ENCODE results near the gene AGPAT1. TPM values are rescaled to one million over a fixed set of nuclear protein-coding genes. Genes with fewer than 3 reads are reported as not detected.

Gene AGPAT1
- total and polyA plus RNA-seq, 2 of the 13 experiments (the other 11 are each of a cell fraction or from before 2014, with no cell fraction given) = 51.3 to 139 TPM

DNA sequence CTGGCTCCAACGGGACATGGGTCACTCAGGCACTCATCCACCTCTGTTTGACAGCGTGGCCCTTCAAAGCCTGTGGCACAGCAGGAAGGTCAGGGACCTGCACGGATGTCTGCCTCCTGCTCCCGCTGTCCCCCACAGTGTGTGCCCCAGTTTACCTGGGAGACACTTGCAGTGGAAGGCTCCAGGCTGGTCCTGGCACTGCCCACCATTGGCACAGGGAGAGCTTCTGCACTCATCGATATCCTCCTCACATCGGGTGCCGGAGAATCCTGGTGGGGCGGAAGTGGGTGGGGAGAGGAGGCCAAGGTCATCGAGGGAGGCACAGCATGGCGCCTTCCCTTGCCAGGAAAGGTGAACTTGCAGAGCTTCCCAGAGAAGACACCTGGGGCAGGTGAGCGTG, 41.1 kb upstream of the AGPAT1 start (continued):
- TF ChIP-seq, protein P1, sequence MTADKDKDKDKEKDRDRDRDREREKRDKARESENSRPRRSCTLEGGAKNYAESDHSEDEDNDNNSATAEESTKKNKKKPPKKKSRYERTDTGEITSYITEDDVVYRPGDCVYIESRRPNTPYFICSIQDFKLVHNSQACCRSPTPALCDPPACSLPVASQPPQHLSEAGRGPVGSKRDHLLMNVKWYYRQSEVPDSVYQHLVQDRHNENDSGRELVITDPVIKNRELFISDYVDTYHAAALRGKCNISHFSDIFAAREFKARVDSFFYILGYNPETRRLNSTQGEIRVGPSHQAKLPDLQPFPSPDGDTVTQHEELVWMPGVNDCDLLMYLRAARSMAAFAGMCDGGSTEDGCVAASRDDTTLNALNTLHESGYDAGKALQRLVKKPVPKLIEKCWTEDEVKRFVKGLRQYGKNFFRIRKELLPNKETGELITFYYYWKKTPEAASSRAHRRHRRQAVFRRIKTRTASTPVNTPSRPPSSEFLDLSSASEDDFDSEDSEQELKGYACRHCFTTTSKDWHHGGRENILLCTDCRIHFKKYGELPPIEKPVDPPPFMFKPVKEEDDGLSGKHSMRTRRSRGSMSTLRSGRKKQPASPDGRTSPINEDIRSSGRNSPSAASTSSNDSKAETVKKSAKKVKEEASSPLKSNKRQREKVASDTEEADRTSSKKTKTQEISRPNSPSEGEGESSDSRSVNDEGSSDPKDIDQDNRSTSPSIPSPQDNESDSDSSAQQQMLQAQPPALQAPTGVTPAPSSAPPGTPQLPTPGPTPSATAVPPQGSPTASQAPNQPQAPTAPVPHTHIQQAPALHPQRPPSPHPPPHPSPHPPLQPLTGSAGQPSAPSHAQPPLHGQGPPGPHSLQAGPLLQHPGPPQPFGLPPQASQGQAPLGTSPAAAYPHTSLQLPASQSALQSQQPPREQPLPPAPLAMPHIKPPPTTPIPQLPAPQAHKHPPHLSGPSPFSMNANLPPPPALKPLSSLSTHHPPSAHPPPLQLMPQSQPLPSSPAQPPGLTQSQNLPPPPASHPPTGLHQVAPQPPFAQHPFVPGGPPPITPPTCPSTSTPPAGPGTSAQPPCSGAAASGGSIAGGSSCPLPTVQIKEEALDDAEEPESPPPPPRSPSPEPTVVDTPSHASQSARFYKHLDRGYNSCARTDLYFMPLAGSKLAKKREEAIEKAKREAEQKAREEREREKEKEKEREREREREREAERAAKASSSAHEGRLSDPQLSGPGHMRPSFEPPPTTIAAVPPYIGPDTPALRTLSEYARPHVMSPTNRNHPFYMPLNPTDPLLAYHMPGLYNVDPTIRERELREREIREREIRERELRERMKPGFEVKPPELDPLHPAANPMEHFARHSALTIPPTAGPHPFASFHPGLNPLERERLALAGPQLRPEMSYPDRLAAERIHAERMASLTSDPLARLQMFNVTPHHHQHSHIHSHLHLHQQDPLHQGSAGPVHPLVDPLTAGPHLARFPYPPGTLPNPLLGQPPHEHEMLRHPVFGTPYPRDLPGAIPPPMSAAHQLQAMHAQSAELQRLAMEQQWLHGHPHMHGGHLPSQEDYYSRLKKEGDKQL (CRISPR knock-in tag; IDR thresholded peaks at IDR 0.05; ENCODE audit: low read depth) = no peak

DNA sequence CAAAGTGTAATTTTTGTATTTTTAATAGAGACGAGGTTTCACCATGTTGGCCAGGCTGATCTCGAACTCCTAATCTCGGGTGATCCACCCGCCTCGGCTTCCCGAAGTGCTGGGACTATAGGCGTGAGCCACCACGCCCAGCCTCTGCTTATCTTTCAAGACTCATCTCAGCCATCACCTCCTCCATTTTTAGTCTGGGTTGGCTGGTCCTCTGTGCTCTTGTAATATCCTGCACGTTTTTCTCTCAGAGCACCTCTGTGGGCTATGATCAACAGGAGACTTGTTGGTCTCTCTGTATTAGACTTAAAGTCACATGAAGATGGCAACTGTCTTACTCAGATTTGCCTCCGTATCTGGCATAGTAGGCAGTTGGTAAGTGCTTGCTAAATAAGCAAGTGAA, 40.4 kb upstream of the AGPAT1 start:
- no TSS peak for BruUV-seq (replicated peaks)
- Histone ChIP-seq H3K27ac (ENCODE audit: extremely low read length, insufficient read depth, low read length) (no peak overlapping the region), H2AFZ (ENCODE audit: low read length) (no peak overlapping the region), H3K4me3 (replicated peaks in 1 of 3; ENCODE audit: insufficient read depth in 1 of 3, low read depth in 2 of 3, low read length in 3 of 3) (no peak overlapping the region), H3K27me3 (ENCODE audit: control insufficient read depth in 1 of 2, insufficient read depth in 2 of 2, low read length in 2 of 2) (peaks cover 13 to 63% of the 10 kb centered on the region in 2 experiments; a peak in 4 of 5 replicates), H3K9ac (ENCODE audit: insufficient read depth, low read depth, low read length) (no peak overlapping the region), H4K20me1 (ENCODE audit: insufficient read depth, low read length) (no peaks in the 10 kb centered on the region), H3K79me2 (ENCODE audit: insufficient read depth, low read length) (no peaks in the 10 kb centered on the region), H3K4me1 (ENCODE audit: insufficient read depth, low read length) (no peaks in the 10 kb centered on the region), H3K36me3 (replicated peaks in 1 of 2; ENCODE audit: control insufficient read depth in 1 of 2, insufficient read depth in 2 of 2, low read length in 2 of 2) (no peaks in the 10 kb centered on the region), H3K9me3 (ENCODE audit: low read length) (no peaks in the 10 kb centered on the region), H3K4me2 (ENCODE audit: low read depth, low read length) (no peak overlapping the region)
- intact Hi-C loops (cut with micrococcal nuclease; ENCODE audit: unreplicated experiment) = no loop called here
- 31% methylated on average over 10 of the region's 10 CpGs for WGBS (ENCODE audit: low lambda C conversion rate)
- ATAC-seq (no peak), DNase-seq (ENCODE audit: low spot score) (no peak), FAIRE-seq (no peak)
- in situ Hi-C loops (cut with HindIII; ENCODE audit: extremely low pct_ligation_motif_present, low pct_unique_long_range_greater_than_20kb) = no loop called here
- CTCF ChIA-PET (ENCODE audit: low intra/inter-chr PET ratio, low total read pairs) = no interaction called here
- POLR2A ChIA-PET = no interaction called here
- TF ChIP-seq, protein P2, sequence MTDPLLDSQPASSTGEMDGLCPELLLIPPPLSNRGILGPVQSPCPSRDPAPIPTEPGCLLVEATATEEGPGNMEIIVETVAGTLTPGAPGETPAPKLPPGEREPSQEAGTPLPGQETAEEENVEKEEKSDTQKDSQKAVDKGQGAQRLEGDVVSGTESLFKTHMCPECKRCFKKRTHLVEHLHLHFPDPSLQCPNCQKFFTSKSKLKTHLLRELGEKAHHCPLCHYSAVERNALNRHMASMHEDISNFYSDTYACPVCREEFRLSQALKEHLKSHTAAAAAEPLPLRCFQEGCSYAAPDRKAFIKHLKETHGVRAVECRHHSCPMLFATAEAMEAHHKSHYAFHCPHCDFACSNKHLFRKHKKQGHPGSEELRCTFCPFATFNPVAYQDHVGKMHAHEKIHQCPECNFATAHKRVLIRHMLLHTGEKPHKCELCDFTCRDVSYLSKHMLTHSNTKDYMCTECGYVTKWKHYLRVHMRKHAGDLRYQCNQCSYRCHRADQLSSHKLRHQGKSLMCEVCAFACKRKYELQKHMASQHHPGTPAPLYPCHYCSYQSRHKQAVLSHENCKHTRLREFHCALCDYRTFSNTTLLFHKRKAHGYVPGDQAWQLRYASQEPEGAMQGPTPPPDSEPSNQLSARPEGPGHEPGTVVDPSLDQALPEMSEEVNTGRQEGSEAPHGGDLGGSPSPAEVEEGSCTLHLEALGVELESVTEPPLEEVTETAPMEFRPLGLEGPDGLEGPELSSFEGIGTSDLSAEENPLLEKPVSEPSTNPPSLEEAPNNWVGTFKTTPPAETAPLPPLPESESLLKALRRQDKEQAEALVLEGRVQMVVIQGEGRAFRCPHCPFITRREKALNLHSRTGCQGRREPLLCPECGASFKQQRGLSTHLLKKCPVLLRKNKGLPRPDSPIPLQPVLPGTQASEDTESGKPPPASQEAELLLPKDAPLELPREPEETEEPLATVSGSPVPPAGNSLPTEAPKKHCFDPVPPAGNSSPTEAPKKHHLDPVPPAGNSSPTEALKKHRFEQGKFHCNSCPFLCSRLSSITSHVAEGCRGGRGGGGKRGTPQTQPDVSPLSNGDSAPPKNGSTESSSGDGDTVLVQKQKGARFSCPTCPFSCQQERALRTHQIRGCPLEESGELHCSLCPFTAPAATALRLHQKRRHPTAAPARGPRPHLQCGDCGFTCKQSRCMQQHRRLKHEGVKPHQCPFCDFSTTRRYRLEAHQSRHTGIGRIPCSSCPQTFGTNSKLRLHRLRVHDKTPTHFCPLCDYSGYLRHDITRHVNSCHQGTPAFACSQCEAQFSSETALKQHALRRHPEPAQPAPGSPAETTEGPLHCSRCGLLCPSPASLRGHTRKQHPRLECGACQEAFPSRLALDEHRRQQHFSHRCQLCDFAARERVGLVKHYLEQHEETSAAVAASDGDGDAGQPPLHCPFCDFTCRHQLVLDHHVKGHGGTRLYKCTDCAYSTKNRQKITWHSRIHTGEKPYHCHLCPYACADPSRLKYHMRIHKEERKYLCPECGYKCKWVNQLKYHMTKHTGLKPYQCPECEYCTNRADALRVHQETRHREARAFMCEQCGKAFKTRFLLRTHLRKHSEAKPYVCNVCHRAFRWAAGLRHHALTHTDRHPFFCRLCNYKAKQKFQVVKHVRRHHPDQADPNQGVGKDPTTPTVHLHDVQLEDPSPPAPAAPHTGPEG (CRISPR knock-in tag; IDR thresholded peaks at IDR 0.05) = no peak
- TF ChIP-seq PHF20 (CRISPR knock-in tag; IDR thresholded peaks at IDR 0.05) (no peak), ZNF101 (CRISPR knock-in tag; IDR thresholded peaks at IDR 0.05; ENCODE audit: borderline replicate concordance, low read depth) (no peak), MTF1 (CRISPR knock-in tag; IDR thresholded peaks at IDR 0.05) (no peak)
- TF ChIP-seq, protein P1 (CRISPR knock-in tag; IDR thresholded peaks at IDR 0.05; ENCODE audit: low read depth) = no peak
